ENCODE results near the gene CCN6.

DNA sequence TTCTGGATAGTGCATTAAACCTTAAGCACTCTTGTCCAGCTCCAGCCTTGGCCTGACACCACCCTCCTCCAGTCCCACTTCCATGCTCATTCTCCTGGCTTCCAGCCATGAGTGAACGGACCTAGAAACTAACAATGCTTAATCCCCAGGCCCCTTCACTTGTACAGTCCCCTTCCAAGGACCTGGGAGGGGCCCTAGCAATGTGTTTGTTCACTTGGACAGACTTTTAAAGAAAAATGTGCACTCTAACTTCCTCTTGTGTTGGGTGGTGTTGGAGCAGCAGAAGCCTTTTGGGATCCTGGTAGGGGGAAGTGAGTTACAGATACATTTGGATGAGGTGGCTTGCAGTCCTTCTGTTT, 48.9 kb upstream of the CCN6 start:
- TF ChIP-seq, protein P1, sequence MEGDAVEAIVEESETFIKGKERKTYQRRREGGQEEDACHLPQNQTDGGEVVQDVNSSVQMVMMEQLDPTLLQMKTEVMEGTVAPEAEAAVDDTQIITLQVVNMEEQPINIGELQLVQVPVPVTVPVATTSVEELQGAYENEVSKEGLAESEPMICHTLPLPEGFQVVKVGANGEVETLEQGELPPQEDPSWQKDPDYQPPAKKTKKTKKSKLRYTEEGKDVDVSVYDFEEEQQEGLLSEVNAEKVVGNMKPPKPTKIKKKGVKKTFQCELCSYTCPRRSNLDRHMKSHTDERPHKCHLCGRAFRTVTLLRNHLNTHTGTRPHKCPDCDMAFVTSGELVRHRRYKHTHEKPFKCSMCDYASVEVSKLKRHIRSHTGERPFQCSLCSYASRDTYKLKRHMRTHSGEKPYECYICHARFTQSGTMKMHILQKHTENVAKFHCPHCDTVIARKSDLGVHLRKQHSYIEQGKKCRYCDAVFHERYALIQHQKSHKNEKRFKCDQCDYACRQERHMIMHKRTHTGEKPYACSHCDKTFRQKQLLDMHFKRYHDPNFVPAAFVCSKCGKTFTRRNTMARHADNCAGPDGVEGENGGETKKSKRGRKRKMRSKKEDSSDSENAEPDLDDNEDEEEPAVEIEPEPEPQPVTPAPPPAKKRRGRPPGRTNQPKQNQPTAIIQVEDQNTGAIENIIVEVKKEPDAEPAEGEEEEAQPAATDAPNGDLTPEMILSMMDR (IDR thresholded peaks at IDR 0.05): no peak
- TF ChIP-seq EP300 (IDR thresholded peaks at IDR 0.05) (no peak), POLR2AphosphoS5 (IDR thresholded peaks at IDR 0.05) (no peak), POLR2A (IDR thresholded peaks at IDR 0.05) (no peak)

All from suprapubic skin (tissue), 4 donors.